GM19455 (cell line): ENCODE results near the gene SLC9A9.

Experiments used
- ATAC-seq: cut with Tn5 transposase; IDR thresholded peaks from one replicate; pipeline ENCODE4 v1.9.1; 2021; ENCODE audit not compliant: unreplicated experiment

SLC9A9 gene

GRCh38 chr3:143604402-143605185, 243.7 kb downstream of the SLC9A9 start:
- ATAC-seq, result peak; percentile 90

DNA sequence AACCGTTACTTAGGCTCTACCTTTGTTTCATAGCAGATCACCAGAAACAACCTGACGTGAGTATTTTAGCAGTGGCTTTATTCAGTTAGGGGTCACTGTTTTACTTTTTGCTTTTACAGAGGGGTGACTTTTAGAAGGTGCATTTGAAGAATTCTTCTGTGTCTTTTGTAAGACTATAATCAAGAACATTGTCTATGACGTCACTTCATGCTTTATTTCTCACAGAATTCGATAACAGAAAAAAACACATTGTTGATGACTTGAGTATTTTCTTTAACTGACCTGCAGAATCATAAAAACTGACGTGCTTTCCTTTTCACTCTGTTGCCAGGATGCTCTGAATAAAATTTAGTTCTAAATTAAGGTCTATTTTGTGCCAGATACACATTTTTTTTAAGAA, 244.5 kb downstream of the SLC9A9 start:
- no peak for ATAC-seq

GRCh38 chr3:143601723-143602484, 246.4 kb downstream of the SLC9A9 start:
- ATAC-seq, result no peak

- ATAC-seq, result no peak
Observed at GRCh38 chr3:143600756-143601718, 247.2 kb downstream of the SLC9A9 start.

GRCh38 chr3:143597774-143598652, 250.3 kb downstream of the SLC9A9 start:
- no peak for ATAC-seq

GRCh38 chr3:143596957-143597642, 251.2 kb downstream of the SLC9A9 start:
- ATAC-seq, result no peak

- ATAC-seq, result peak; percentile 95
Observed at GRCh38 chr3:143595456-143596077, 252.7 kb downstream of the SLC9A9 start.

DNA sequence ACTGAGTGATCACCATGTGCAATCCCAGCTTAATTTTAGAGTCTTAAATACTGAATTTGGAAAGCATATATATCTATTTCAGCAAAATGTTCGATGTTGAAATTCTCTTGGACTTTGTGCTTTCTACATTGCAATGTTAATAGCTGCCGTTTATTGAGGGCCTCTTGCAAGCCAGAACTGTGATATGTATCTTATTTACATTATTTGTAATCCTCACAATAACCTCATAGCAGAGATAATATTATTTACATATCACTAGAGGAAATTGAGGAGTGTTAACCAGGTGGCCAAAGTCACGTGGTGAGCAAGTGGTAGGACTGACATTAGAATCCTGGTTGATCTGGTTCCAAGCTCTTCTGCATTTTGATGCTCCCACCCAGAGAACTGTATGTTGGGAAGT, 254.1 kb downstream of the SLC9A9 start:
- ATAC-seq, result no peak

DNA sequence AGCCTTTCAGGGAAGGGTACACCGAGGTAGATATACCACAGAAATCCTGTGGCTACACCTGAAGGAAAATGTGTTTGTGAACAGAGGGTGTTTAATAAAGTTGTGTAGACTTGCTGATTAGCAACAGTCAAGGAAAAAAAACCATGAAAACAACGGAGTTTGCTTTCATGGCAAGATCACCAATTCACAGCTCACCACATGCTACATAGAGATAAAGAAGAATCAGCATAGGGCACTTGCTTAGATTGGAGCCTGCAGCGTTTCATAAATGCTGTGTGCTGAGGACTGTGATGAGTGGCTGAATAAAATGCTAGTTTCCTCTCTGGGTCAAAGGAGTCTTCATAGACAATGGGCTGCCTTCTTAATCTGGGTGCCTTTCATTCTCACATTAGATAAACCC, 257.6 kb downstream of the SLC9A9 start:
- ATAC-seq, result no peak

- ATAC-seq, result no peak
Observed at GRCh38 chr3:143586576-143586975, 261.7 kb downstream of the SLC9A9 start.

DNA sequence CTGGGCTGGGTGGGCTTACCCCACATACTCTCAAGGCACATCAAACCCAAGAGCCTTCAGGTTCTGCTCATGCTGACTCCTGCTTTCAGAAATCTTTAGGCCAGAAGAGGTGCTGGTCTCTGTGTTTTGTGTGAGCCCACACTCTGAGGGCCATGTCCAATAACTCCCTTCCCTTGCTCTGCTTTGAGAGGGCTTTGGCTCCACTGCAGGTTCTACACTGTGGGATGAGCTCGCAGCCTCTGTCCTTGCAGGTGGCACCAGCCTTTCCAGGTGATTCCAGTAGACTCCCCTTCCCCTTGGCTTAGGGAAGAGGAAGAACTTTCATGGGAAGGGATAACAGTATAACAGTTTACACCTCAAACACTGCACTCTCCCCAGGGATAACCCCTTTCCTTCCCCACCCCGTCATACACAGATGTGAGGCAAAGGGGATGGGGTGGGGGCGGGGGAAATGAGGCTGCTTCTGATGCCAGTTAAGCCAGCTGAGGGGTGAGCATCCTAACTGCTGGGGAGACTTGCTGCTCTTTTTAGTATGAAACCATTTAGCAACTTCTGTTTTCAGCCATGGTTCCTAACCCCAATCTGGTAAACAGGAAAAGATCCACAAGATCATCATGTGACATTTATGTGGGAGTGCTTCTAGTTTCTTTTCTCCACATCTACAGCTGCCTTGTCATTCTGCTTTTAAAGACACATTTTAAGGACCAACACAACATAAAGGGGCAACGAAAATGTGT, 262.4 kb downstream of the SLC9A9 start:
- ATAC-seq, result no peak

GRCh38 chr3:143584474-143584873, 263.8 kb downstream of the SLC9A9 start:
- no peak for ATAC-seq

DNA sequence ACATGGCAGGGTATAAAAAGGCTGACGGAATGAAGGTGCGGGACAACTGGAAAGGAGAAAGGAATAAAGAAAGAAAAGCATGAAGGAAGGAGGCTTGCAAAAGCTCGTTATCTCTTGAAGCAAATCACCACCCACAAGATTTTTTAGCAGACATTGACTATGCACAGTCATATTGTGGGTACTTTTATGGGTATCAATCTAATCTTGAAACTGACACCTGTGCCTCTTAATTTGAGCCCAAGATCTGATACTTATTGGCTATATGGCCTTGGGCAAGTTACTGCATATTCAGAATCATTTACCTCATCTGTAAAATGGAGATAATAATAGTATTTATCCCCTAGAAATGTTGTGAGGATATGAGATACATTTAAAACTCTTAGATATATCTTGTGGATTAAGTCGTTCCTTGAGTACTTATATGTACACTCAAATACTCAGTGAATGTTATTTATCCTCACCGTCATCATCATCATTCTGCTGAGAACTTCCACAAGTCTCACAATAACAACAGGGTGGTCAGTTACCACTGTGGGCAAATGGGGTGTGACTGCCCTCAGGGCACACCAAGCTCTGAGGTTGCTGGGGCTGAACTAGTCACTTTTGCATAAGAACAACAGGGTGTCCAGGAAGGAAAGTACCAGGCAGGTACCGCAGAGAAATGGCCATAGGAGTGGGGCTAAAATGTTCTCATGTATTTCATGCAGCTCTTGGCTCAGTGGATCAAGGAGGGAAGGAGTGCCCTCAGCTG, 266.1 kb downstream of the SLC9A9 start:
- no peak for ATAC-seq

DNA sequence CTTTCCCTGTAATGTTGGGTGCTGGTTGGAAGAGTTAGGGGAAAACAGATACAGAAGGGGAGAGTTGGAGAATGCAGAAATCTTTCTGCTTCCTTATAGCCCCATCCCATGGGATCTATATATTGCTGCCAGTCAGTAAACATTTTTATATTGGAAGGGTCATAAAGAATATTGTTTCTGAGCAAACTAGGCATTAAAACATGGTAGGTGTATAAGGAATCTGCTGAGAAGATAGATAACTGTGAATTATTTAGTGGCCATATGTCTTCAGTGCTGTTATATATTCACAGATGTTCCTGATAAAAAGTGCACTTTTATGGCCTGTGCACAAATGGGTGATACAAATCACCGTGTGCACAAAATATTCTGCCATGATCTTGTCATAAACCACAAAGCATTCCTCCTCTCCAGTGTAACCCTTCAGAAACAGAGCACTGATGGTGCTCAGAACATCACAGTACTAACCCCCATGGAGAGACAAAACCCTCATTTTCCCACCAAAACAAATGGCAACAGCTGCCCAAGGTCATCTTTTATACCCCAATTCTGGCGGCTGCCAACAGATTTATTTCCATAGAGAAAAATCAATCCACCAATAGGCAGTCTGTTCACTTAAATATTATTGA, 269.3 kb downstream of the SLC9A9 start:
- ATAC-seq, result no peak

DNA sequence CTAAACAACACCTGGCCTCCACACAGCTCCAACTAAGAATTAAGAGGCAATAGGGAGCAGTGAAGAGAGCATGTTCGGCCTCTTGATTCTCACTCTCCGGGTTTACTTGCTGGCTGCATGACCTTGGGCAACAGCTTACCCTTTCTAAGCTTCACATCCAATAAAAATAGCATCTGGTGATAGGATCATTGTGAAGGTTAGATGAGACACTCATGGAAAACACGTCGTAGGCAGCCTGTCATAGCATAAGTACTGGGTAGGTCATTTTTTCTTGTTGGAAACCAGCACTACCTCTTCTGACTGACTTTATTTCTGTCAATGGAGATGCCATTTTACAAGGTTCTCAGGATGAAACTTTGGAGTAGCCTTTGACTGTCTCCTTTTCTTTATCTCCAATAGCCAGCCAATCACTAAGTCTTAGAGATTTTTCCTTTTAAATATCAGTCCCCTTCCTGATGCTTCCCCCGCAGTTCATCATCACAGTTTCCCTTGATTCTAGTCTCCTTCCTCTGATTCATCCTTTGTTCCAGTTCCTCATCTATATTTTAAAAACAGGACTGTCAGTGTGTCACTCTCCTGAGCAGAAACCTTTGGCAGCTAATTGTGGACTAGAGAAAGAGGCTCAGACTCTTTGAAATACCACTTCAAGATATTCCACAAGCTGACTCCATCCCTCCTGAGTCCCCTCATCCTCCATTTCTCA, 271.5 kb downstream of the SLC9A9 start:
- no peak for ATAC-seq

DNA sequence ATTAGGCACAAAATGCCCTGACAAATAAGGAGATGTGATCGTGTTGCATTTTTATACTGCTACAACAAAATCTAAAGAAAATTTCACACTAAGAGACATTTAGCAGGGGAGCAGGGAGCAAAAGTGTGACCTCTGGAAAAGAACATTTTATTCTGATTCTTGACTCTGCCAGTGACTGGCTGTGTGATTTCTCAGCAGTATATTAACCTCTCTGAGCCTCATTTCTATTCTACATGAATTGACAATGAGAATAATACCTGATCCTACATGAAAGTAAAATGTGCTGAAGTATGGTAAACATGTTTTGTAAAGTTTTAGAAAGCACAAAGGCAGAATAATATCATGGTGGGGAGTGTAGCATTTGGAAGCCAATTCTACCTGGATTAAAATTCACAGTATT, 273.3 kb downstream of the SLC9A9 start:
- no peak for ATAC-seq
